Liver (tissue), 3 donors: ENCODE data around the gene PLA2G4F.

ENCODE experiments used
- EGR1 ChIP-seq, 2 donors: IDR thresholded peaks; 2 replicates each; pipeline ENCODE4 v1.6.1; 2016 to 2018; ENCODE audit warnings: antibody characterized with exemption in 2 of 2, low read depth in 2 of 2
- JUND ChIP-seq, 2 donors: IDR thresholded peaks; 2 replicates each; pipeline ENCODE4 v1.6.1; 2016; ENCODE audit warnings: antibody characterized with exemption in 2 of 2
- NR2F2 ChIP-seq: IDR thresholded peaks from 2 replicates; pipeline ENCODE4 v1.6.1; 2016; ENCODE audit warnings: antibody characterized with exemption
- RXRA ChIP-seq, 2 donors: IDR thresholded peaks; 2 replicates each; pipeline ENCODE4 v1.6.1; 2017 to 2018; ENCODE audit warnings: antibody characterized with exemption in 2 of 2, mild to moderate bottlenecking in 1 of 2
- SP1 ChIP-seq: IDR thresholded peaks from 2 replicates; pipeline ENCODE4 v1.6.1; 2018; ENCODE audit warnings: antibody characterized with exemption, mild to moderate bottlenecking
- TF ChIP-seq, protein P1 (sequence below): fragments of 150-350 bp; IDR thresholded peaks from 2 replicates; pipeline ENCODE4 v1.5.1; 2017; ENCODE audit warnings: improper control_type of control experiment, low read depth, low read length; ENCODE audit not compliant: missing input control
- TF ChIP-seq, protein P2 (sequence below): IDR thresholded peaks from 2 replicates; pipeline ENCODE4 v1.6.1; 2016; ENCODE audit warnings: antibody characterized with exemption
- donor health status: healthy.
- donor health status: healthy.

DNA sequence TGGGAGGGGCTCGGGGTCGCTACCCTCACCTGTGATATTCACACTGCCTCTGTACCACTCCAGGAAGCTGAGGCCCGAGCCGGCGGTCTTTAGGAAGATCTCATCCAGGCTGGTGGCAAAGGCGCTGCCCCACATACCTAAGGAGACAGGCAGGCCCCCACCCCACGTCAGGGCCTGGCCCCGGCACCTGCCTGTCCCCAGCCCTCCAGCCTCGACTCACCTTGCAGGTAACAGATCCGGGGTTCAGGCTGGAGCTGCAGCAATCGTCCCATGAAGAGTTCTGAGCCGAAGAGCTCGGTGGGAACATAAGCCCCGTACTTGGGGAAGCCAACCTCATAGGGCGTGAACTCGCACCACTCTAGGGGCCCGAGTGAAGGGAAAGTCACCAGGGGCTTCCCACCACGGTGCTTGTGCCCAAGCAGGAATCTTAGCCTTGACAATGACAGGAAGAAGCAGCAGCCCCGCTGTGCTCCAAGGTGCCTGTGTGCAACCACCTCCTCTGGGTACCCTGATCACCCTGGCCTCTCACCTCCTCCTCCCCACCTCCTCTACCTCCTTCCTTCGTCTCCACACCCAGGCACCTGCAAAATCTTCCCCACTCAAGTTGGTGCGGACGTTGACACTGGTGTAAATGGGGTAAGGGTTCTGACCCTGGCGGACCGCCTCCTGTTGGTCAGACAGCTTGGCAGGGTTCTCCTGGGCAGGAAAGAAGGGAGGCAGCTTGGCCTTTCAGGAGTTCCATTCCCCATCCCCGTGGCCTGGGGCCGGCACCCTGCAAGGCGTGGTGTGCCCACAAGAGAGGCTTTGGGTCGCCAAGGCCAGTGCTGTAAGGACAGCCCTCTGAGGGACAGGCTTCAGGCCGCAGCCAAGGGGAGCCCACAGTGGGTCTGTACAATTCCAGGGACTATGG lies 10.6 kb downstream of the PLA2G4F start:
- TF ChIP-seq EGR1 (IDR thresholded peaks at IDR 0.05; ENCODE audit: low read depth in 2 of 2) (no peak), JUND (IDR thresholded peaks at IDR 0.05) (no peak), NR2F2 (no peak), SP1 (no peak), RXRA (IDR thresholded peaks at IDR 0.05) (no peak)
- TF ChIP-seq, protein P1, sequence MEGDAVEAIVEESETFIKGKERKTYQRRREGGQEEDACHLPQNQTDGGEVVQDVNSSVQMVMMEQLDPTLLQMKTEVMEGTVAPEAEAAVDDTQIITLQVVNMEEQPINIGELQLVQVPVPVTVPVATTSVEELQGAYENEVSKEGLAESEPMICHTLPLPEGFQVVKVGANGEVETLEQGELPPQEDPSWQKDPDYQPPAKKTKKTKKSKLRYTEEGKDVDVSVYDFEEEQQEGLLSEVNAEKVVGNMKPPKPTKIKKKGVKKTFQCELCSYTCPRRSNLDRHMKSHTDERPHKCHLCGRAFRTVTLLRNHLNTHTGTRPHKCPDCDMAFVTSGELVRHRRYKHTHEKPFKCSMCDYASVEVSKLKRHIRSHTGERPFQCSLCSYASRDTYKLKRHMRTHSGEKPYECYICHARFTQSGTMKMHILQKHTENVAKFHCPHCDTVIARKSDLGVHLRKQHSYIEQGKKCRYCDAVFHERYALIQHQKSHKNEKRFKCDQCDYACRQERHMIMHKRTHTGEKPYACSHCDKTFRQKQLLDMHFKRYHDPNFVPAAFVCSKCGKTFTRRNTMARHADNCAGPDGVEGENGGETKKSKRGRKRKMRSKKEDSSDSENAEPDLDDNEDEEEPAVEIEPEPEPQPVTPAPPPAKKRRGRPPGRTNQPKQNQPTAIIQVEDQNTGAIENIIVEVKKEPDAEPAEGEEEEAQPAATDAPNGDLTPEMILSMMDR: no peak
- TF ChIP-seq, protein P2, sequence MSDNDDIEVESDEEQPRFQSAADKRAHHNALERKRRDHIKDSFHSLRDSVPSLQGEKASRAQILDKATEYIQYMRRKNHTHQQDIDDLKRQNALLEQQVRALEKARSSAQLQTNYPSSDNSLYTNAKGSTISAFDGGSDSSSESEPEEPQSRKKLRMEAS: no peak
